PC-9 (cell line): Measurements from ENCODE around the gene EMC6.

Source experiments
- EZH2 ChIP-seq: fragments of 200-600 bp; sonication (generic); IDR thresholded peaks from 2 replicates; pipeline ENCODE4 v1.8.0; 2017; ENCODE audit warnings: antibody characterized with exemption, low read depth
- TF ChIP-seq, protein P1 (sequence below): fragments of 200-600 bp; sonication (generic); conservative IDR thresholded peaks from 2 replicates; pipeline ENCODE4 v1.6.1; 2017; ENCODE audit warnings: mixed run types, antibody characterized with exemption, mild to moderate bottlenecking, moderate library complexity

DNA sequence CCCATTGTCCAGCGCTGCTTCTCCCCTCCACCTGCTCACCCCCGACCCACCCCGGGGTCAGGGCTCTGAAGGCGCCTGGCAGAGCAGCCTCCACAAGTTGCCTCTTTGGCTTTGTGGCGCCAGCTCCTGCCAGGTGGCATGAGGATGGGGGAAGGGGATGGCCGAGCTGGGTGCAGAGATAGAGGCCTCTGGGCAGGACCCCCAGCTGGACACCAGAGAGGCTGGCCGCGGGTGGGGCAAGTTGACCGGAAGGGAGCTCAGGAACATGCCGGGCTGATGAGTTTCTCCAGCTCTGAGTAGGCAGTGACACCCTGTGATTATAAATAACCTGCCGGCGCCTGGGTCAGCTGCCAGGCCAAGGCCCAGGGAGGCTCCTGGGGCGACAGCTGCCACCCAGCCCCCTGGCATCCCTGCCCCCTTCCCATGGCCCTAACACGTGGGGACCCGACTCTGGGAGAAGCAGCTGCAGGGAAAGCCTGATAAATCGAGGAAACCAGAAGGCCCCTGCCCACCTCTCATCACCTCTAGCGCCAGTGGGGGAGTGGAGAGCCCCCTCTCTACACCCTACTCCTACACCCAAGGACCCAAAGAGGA is 26.6 kb downstream of the EMC6 start:
- TF ChIP-seq, protein P1, sequence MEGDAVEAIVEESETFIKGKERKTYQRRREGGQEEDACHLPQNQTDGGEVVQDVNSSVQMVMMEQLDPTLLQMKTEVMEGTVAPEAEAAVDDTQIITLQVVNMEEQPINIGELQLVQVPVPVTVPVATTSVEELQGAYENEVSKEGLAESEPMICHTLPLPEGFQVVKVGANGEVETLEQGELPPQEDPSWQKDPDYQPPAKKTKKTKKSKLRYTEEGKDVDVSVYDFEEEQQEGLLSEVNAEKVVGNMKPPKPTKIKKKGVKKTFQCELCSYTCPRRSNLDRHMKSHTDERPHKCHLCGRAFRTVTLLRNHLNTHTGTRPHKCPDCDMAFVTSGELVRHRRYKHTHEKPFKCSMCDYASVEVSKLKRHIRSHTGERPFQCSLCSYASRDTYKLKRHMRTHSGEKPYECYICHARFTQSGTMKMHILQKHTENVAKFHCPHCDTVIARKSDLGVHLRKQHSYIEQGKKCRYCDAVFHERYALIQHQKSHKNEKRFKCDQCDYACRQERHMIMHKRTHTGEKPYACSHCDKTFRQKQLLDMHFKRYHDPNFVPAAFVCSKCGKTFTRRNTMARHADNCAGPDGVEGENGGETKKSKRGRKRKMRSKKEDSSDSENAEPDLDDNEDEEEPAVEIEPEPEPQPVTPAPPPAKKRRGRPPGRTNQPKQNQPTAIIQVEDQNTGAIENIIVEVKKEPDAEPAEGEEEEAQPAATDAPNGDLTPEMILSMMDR, result no peak
- no peak for TF ChIP-seq EZH2
